Activated CD4-positive, alpha-beta memory T cell treated with anti-CD3 and anti-CD28 coated beads, Interleukin-2, amount 10 ng/mL, durations not matched to agents 7 days and 5 days (primary cell): ENCODE data around the gene SP110. TPM values are rescaled to one million over a fixed set of nuclear protein-coding genes. Genes with fewer than 3 reads are reported as not detected.
"Not testable (repeated sequence)": the region's sequence is repeated elsewhere in the genome, so short reads cannot be mapped to it uniquely, and the experiment has no call there.

Source experiments
- CTCF ChIA-PET: fragments of 350-600 bp; sonication (Branson Sonifier 250); formaldehyde crosslinking; loops from one replicate; lab custom pipeline; 2021; ENCODE audit warnings: antibody characterized with exemption, inconsistent platforms; lab: Charles Lee
- POLR2A ChIA-PET: fragments of 350-600 bp; sonication (Branson Sonifier 250); formaldehyde crosslinking; loops from one replicate; lab custom pipeline; 2021; ENCODE audit warnings: antibody characterized with exemption; lab: Charles Lee
- DNase-seq: peaks from one replicate; pipeline ENCODE4 v3.0.0-alpha.2; 2020
- H3K27ac Mint-ChIP-seq: one replicate; pipeline ENCODE4 v1.8.0; 2021; ENCODE audit warnings: mild to moderate bottlenecking, mixed read lengths
- H3K27me3 Mint-ChIP-seq: one replicate; pipeline ENCODE4 v1.8.0; 2021; ENCODE audit warnings: mixed read lengths
- H3K36me3 Mint-ChIP-seq: one replicate; pipeline ENCODE4 v1.8.0; 2021; ENCODE audit warnings: low read depth, mixed read lengths
- H3K4me1 Mint-ChIP-seq: one replicate; pipeline ENCODE4 v1.8.0; 2021; ENCODE audit warnings: mixed read lengths
- H3K4me3 Mint-ChIP-seq: one replicate; pipeline ENCODE4 v1.8.0; 2021; ENCODE audit warnings: mild to moderate bottlenecking, mixed read lengths
- H3K9me3 Mint-ChIP-seq: one replicate; pipeline ENCODE4 v1.8.0; 2021; ENCODE audit warnings: mixed read lengths
- total RNA-seq, 2 experiments: library from RNA; stranded (reverse); gene quantifications; one replicate each; pipeline ENCODE4 v1.2.3, GENCODE V29; 2021

SP110 gene
- total RNA-seq, 2 experiments from 2014 or later, result 125 to 128 TPM

- no peaks in the 10 kb centered on the region for H3K36me3 Mint-ChIP-seq
- H3K4me1 Mint-ChIP-seq, result peaks cover 15% of the 10 kb centered on the region
- no peak for DNase-seq
- no peak overlapping the region for H3K27ac Mint-ChIP-seq
- POLR2A ChIA-PET, result no interaction called here
- H3K4me3 Mint-ChIP-seq, result no peak overlapping the region
- peaks cover 4% of the 10 kb centered on the region for H3K9me3 Mint-ChIP-seq
- CTCF ChIA-PET, result interaction anchor here (0.6 to 1.6 kb wide), 3 partner anchors 29 to 668 kb away, joined by 3 to 7 read pairs (median 5); no protein-coding TSS in a partner anchor
- peaks cover 3% of the 10 kb centered on the region for H3K27me3 Mint-ChIP-seq
These were observed 90.4 kb downstream of the SP110 start for GRCh38 chr2:230129343-230129742.

DNA sequence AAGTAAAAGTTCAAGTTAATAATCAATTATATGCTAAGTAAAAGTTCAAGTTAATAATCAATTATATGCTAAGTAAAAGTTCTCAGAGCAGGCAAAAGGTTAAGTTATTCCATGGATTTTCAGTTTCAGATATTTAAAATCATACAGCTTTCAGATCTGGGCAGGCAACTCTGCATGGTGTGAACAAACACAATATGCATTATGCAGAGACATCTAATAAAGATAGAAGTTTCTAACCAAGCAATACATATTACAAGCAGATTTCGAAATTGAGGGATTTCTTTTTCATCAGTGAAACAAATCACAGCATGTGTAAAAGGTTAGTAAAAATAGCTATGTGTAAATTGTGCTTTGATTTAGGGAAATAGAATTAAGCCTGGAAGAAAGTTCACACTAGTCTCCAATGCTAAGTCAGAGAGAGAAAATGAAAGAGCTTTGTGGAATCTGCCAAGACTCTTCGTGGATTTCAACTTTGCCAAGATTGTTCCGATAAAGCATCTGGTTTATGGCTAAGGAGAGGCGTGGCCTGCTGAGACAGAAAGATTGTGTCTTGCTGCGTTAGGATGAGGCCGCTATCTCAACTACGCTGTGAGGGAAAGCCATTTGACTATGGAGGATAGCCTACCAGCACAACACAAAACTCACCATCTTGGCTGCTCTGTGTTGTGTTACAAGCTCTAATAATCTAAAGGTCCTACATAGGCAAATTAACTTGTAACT is 91.0 kb downstream of the SP110 start:
- CTCF ChIA-PET, result interaction anchor here (0.6 to 1.6 kb wide), 4 partner anchors 30 to 668 kb away, joined by 3 to 7 read pairs (median 4); no protein-coding TSS in a partner anchor
- Mint-ChIP-seq H3K4me1 (peaks cover 15% of the 10 kb centered on the region), H3K9me3 (peaks cover 4% of the 10 kb centered on the region)

DNA sequence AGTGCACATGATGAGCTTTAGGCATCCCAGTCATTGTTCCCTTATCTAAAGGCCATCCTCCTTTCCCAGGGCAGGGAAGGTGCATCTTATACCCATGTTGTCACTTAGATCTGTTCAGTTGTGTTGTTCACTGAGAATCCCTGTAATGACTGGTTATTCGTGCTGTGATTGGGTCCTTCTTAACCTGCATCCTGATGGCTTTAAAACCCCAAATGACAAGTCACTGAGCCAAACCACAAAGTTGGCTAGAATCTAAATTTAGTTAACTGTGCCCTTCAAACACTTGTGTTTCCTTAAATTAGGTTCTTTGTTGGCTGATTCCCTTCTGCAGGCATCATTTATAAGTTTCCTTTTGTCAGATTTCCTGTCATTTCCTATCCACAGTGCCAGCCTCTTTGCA is 92.6 kb downstream of the SP110 start:
- H3K9me3 Mint-ChIP-seq, result no peaks in the 10 kb centered on the region
- CTCF ChIA-PET, result interaction anchor here (2.2 kb wide), 1 partner anchor 60 kb away, joined by 6 read pairs; no protein-coding TSS in a partner anchor
- no peak overlapping the region for H3K27ac Mint-ChIP-seq
- DNase-seq, result no peak
- peaks cover 3% of the 10 kb centered on the region for H3K27me3 Mint-ChIP-seq
- H3K36me3 Mint-ChIP-seq, result no peaks in the 10 kb centered on the region
- peaks cover 15% of the 10 kb centered on the region for H3K4me1 Mint-ChIP-seq
- POLR2A ChIA-PET, result no interaction called here
- H3K4me3 Mint-ChIP-seq, result no peak overlapping the region

More for the DNA sequence above, 91.0 kb downstream of the SP110 start:
- no peak overlapping the region for H3K27ac Mint-ChIP-seq
- no peaks in the 10 kb centered on the region for H3K36me3 Mint-ChIP-seq
- no peak for DNase-seq
- POLR2A ChIA-PET, result no interaction called here
- H3K27me3 Mint-ChIP-seq, result peaks cover 3% of the 10 kb centered on the region
- H3K4me3 Mint-ChIP-seq, result no peak overlapping the region

GRCh38 chr2:230124757-230125431 is 94.9 kb downstream of the SP110 start:
- CTCF ChIA-PET, result interaction anchor here (0.7 kb wide), 1 partner anchor 35 kb away, joined by 5 read pairs; no protein-coding TSS in a partner anchor
- peaks cover 6% of the 10 kb centered on the region for H3K9me3 Mint-ChIP-seq
- DNase-seq, result no peak
- H3K4me1 Mint-ChIP-seq, result peaks cover 15% of the 10 kb centered on the region
- no peak overlapping the region for H3K4me3 Mint-ChIP-seq
- peaks cover 3% of the 10 kb centered on the region for H3K27me3 Mint-ChIP-seq
- H3K36me3 Mint-ChIP-seq, result no peaks in the 10 kb centered on the region
- POLR2A ChIA-PET, result no interaction called here
- no peak overlapping the region for H3K27ac Mint-ChIP-seq

GRCh38 chr2:230124235-230124634 is 95.5 kb downstream of the SP110 start:
- Mint-ChIP-seq H3K27ac (no peak overlapping the region), H3K9me3 (peaks cover 6% of the 10 kb centered on the region), H3K4me1 (peaks cover 15% of the 10 kb centered on the region), H3K36me3 (no peaks in the 10 kb centered on the region), H3K27me3 (peaks cover 3% of the 10 kb centered on the region), H3K4me3 (no peak overlapping the region)
- ChIA-PET POLR2A (no interaction called here), CTCF (interaction anchor here (0.7 kb wide), 1 partner anchor 36 kb away, joined by 5 read pairs; no protein-coding TSS in a partner anchor)
- DNase-seq, result no peak

GRCh38 chr2:230120376-230120775 is 99.4 kb downstream of the SP110 start:
- peaks cover 14% of the 10 kb centered on the region for H3K27me3 Mint-ChIP-seq
- H3K9me3 Mint-ChIP-seq, H3K4me3 Mint-ChIP-seq, DNase-seq, H3K36me3 Mint-ChIP-seq, POLR2A ChIA-PET, H3K4me1 Mint-ChIP-seq, H3K27ac Mint-ChIP-seq: not testable (repeated sequence)
- CTCF ChIA-PET, result interaction anchor here (1.0 to 1.6 kb wide), 2 partner anchors 40 to 41 kb away, joined by 3 to 7 read pairs; no protein-coding TSS in a partner anchor

GRCh38 chr2:230119827-230120226 is 100.0 kb downstream of the SP110 start:
- H3K4me1 Mint-ChIP-seq, POLR2A ChIA-PET, H3K9me3 Mint-ChIP-seq, DNase-seq, H3K36me3 Mint-ChIP-seq, H3K4me3 Mint-ChIP-seq, H3K27ac Mint-ChIP-seq: not testable (repeated sequence)
- CTCF ChIA-PET, result interaction anchor here (1.0 to 1.6 kb wide), 2 partner anchors 40 to 42 kb away, joined by 3 to 7 read pairs; no protein-coding TSS in a partner anchor
- peaks cover 19% of the 10 kb centered on the region for H3K27me3 Mint-ChIP-seq

Other genes starting within 250 kb of the SP110 start
- gene SLC16A14, start 151.1 kb downstream of the SP110 start, total RNA-seq, result under 1 TPM; 0.40 to 0.55 TPM
- 100 to 1,000 TPM; 132 to 137 TPM for gene SP140, start 5.8 kb upstream of the SP110 start, total RNA-seq
- 10 to 100 TPM; 85.2 to 88.0 TPM for gene SP140L, start 107.2 kb upstream of the SP110 start, total RNA-seq
- gene SP100, start 196.2 kb upstream of the SP110 start, total RNA-seq, result 100 to 1,000 TPM; 351 TPM